SK-N-SH treated with all-trans-retinoic acid at 6 μM for 48 hours (cell line): ENCODE results near the gene CAV3.

Experiments
- ATAC-seq: fragments of 200-7000 bp; cut with Tn5 transposase; 3 replicates; pipeline ENCODE4 v1.9.1; 2020; ENCODE audit warnings: mild to moderate bottlenecking, moderate library complexity
- ARNTL ChIP-seq: fragments of 450-650 bp; formaldehyde crosslinking; IDR thresholded peaks from 2 replicates; pipeline ENCODE4 v1.5.0; 2020; ENCODE audit warnings: low read depth, mild to moderate bottlenecking, moderate library complexity, borderline replicate concordance
- BACH2 ChIP-seq: fragments of 250-450 bp; sonication (Bioruptor Pico); IDR thresholded peaks from 2 replicates; pipeline ENCODE4 v1.9.0; 2021; ENCODE audit warnings: mild to moderate bottlenecking, borderline replicate concordance
- CREB5 ChIP-seq: fragments of 250-450 bp; sonication (Bioruptor Pico); IDR thresholded peaks from 2 replicates; pipeline ENCODE4 v1.5.1; 2020; ENCODE audit warnings: low read depth, mild to moderate bottlenecking, moderate library complexity
- CSDC2 ChIP-seq: fragments of 250-450 bp; sonication (Bioruptor Pico); IDR thresholded peaks from 2 replicates; pipeline ENCODE4 v1.5.0; 2020; ENCODE audit warnings: mild to moderate bottlenecking, moderate library complexity
- CSRNP3 ChIP-seq: fragments of 250-450 bp; sonication (Bioruptor Pico); IDR thresholded peaks from 2 replicates; pipeline ENCODE4 v1.5.1; 2021; ENCODE audit warnings: mild to moderate bottlenecking, moderate library complexity
- ESRRG ChIP-seq: fragments of 250-450 bp; sonication (Bioruptor Pico); IDR thresholded peaks from 2 replicates; pipeline ENCODE4 v1.6.1; 2021; ENCODE audit warnings: mild to moderate bottlenecking
- GLIS3 ChIP-seq: fragments of 250-450 bp; sonication (Bioruptor Pico); IDR thresholded peaks from 2 replicates; pipeline ENCODE4 v1.5.0; 2020; ENCODE audit warnings: mild to moderate bottlenecking, moderate library complexity
- ISL1 ChIP-seq: fragments of 250-450 bp; sonication (Bioruptor Pico); IDR thresholded peaks from 2 replicates; pipeline ENCODE4 v2.1.2; 2022; ENCODE audit warnings: mild to moderate bottlenecking, moderate library complexity
- OSR1 ChIP-seq: fragments of 250-450 bp; sonication (Bioruptor Pico); IDR thresholded peaks from 2 replicates; pipeline ENCODE4 v1.8.0; 2022; ENCODE audit warnings: moderate library complexity, mild to moderate bottlenecking, inconsistent platforms
- PATZ1 ChIP-seq: fragments of 250-450 bp; sonication (Bioruptor Pico); IDR thresholded peaks from 2 replicates; pipeline ENCODE4 v1.8.0; 2020; ENCODE audit warnings: mild to moderate bottlenecking, moderate library complexity, borderline replicate concordance
- POU6F1 ChIP-seq: fragments of 250-450 bp; sonication (Bioruptor Pico); IDR thresholded peaks from 2 replicates; pipeline ENCODE4 v1.8.0; 2021; ENCODE audit warnings: low read depth, mild to moderate bottlenecking, moderate library complexity, borderline replicate concordance
- PPARA ChIP-seq: fragments of 250-450 bp; sonication (Bioruptor Pico); IDR thresholded peaks from 2 replicates; pipeline ENCODE4 v1.5.0; 2020; ENCODE audit warnings: mild to moderate bottlenecking, borderline replicate concordance
- RARB ChIP-seq: fragments of 250-450 bp; sonication (Bioruptor Pico); IDR thresholded peaks from 2 replicates; pipeline ENCODE4 v1.8.0; 2021; ENCODE audit warnings: mild to moderate bottlenecking, moderate library complexity
- SNAI2 ChIP-seq: fragments of 250-450 bp; sonication (Bioruptor Pico); IDR thresholded peaks from 2 replicates; pipeline ENCODE4 v1.5.0; 2020; ENCODE audit warnings: mild to moderate bottlenecking, moderate library complexity
- TCF4 ChIP-seq: fragments of 250-450 bp; sonication (Bioruptor Pico); IDR thresholded peaks from 2 replicates; pipeline ENCODE4 v1.8.0; 2021; ENCODE audit warnings: mild to moderate bottlenecking, moderate library complexity, borderline replicate concordance
- TOX ChIP-seq: fragments of 250-450 bp; sonication (Bioruptor Pico); IDR thresholded peaks from 2 replicates; pipeline ENCODE4 v1.8.0; 2021; ENCODE audit warnings: mild to moderate bottlenecking, moderate library complexity, borderline replicate concordance
- TSHZ2 ChIP-seq: fragments of 250-450 bp; sonication (Bioruptor Pico); IDR thresholded peaks from 2 replicates; pipeline ENCODE4 v1.5.0; 2020; ENCODE audit warnings: mild to moderate bottlenecking, moderate library complexity
- ZFP3 ChIP-seq: fragments of 250-450 bp; sonication (Bioruptor Pico); IDR thresholded peaks from 2 replicates; pipeline ENCODE4 v1.5.0; 2020; ENCODE audit warnings: mild to moderate bottlenecking, moderate library complexity
- ZFP30 ChIP-seq: fragments of 450-650 bp; formaldehyde crosslinking; IDR thresholded peaks from 2 replicates; pipeline ENCODE4 v1.5.0; 2022; ENCODE audit warnings: mild to moderate bottlenecking, moderate library complexity
- ZNF565 ChIP-seq: fragments of 450-650 bp; formaldehyde crosslinking; conservative IDR thresholded peaks from 2 replicates; pipeline ENCODE4 v1.5.0; 2020; ENCODE audit warnings: low read depth, mild to moderate bottlenecking, moderate library complexity

Gene CAV3

GRCh38 chr3:8784676-8785435, 51.3 kb downstream of the CAV3 start:
- ATAC-seq = peak; percentile 36; the same call in 1 of the 3 replicates
- TF ChIP-seq ZFP30 (no peak), TCF4 (CRISPR knock-in tag) (peak; percentile 67), PATZ1 (CRISPR knock-in tag) (no peak)

- TF ChIP-seq OSR1 (CRISPR knock-in tag) (no peak), RARB (no peak), ZFP30 (no peak), GLIS3 (CRISPR knock-in tag) (no peak), BACH2 (CRISPR knock-in tag) (no peak), ESRRG (CRISPR knock-in tag) (no peak), TSHZ2 (no peak), TCF4 (CRISPR knock-in tag) (no peak), CSRNP3 (CRISPR knock-in tag) (no peak), ZNF565 (no peak), PATZ1 (CRISPR knock-in tag) (no peak), CSDC2 (CRISPR knock-in tag) (no peak), CREB5 (no peak), ARNTL (CRISPR knock-in tag) (no peak), POU6F1 (CRISPR knock-in tag) (no peak), ZFP3 (CRISPR knock-in tag) (no peak), SNAI2 (CRISPR knock-in tag) (no peak), TOX (CRISPR knock-in tag) (no peak), PPARA (CRISPR knock-in tag) (no peak), ISL1 (CRISPR knock-in tag) (no peak)
- no peak for ATAC-seq
Measured at GRCh38 chr3:8790529-8790928, 56.9 kb downstream of the CAV3 start.
